ENCODE measurements around the gene SLC39A9.

- TF ChIP-seq EZH2 (IDR thresholded peaks at IDR 0.05; ENCODE audit: insufficient read depth, poor library complexity, severe bottlenecking) (no peak), EZH2phosphoT487 (IDR thresholded peaks at IDR 0.05; ENCODE audit: insufficient read depth, low read depth) (no peak)
Measured at GRCh38 chr14:69432364-69432763, 33.9 kb downstream of the SLC39A9 start.
